Activated T-helper 1 cell treated with anti-CD3 and anti-CD28 coated beads, Interleukin-12 subunit alpha, Interleukin-12 subunit beta, Interleukin-2, Interleukin-4 antibody, amounts not matched to agents 30 ng/mL and 10 ng/mL and 1 ng/mL, durations not matched to agents 14 hours and 24 hours and 36 hours (primary cell): Measurements from ENCODE around the gene TSPAN5. TPM values are rescaled to one million over a fixed set of nuclear protein-coding genes. Genes with fewer than 3 reads are reported as not detected.
"Not testable (repeated sequence)": the region's sequence is repeated elsewhere in the genome, so short reads cannot be mapped to it uniquely, and the experiment has no call there.

ENCODE experiments used
- DNase-seq: peaks from one replicate; pipeline ENCODE4 v3.0.0; 2021; ENCODE audit warnings: low spot score
- H3K27ac Mint-ChIP-seq: one replicate; pipeline ENCODE4 v1.8.0; 2021; ENCODE audit warnings: mild to moderate bottlenecking, mixed read lengths
- H3K27me3 Mint-ChIP-seq: one replicate; pipeline ENCODE4 v1.8.0; 2022; ENCODE audit warnings: mild to moderate bottlenecking, moderate library complexity, mixed read lengths; ENCODE audit not compliant: insufficient read depth
- H3K36me3 Mint-ChIP-seq: one replicate; pipeline ENCODE4 v1.8.0; 2021; ENCODE audit warnings: low read depth, mixed read lengths
- H3K4me1 Mint-ChIP-seq: one replicate; pipeline ENCODE4 v1.8.0; 2021; ENCODE audit warnings: low read depth, mixed read lengths
- H3K4me3 Mint-ChIP-seq: one replicate; pipeline ENCODE4 v1.8.0; 2021; ENCODE audit warnings: mild to moderate bottlenecking, moderate library complexity, mixed read lengths
- H3K9me3 Mint-ChIP-seq: one replicate; pipeline ENCODE4 v1.8.0; 2021; ENCODE audit warnings: mixed read lengths
- intact Hi-C: fragments of 100-400 bp; cut with micrococcal nuclease; formaldehyde crosslinking; loops from one replicate; pipeline ENCODE4 v1.15.1; 2024
- total RNA-seq: library from RNA; stranded (reverse); gene quantifications from 2 replicates; pipeline ENCODE4 v1.2.3, GENCODE V29; 2022

TSPAN5 gene
- total RNA-seq, 1 donor from 2014 or later, result 34.1 TPM

- Mint-ChIP-seq H3K36me3 (peaks cover 17% of the 10 kb centered on the region), H3K4me1 (peaks cover 54% of the 10 kb centered on the region), H3K9me3 (no peaks in the 10 kb centered on the region), H3K27me3 (no peaks in the 10 kb centered on the region), H3K27ac (peak overlapping the region; percentile 67), H3K4me3 (peak overlapping the region; percentile 3)
- intact Hi-C loops, result loop anchor here (1.0 kb wide), 3 partner anchors 10 to 41 kb away; no protein-coding TSS in a partner anchor
- no peak for DNase-seq
Measured at GRCh38 chr4:98493296-98493695, 165.1 kb downstream of the TSPAN5 start.

GRCh38 chr4:98491899-98492559, 166.4 kb downstream of the TSPAN5 start:
- H3K4me3 Mint-ChIP-seq, result no peak overlapping the region
- no peak for DNase-seq
- peaks cover 13% of the 10 kb centered on the region for H3K36me3 Mint-ChIP-seq
- H3K27me3 Mint-ChIP-seq, result no peaks in the 10 kb centered on the region
- H3K4me1 Mint-ChIP-seq, result peaks cover 55% of the 10 kb centered on the region
- intact Hi-C loops, result no loop called here
- H3K9me3 Mint-ChIP-seq, result no peaks in the 10 kb centered on the region
- H3K27ac Mint-ChIP-seq, result peak overlapping the region; percentile 15

- H3K4me1 Mint-ChIP-seq, result peaks cover 64% of the 10 kb centered on the region
- no peak overlapping the region for H3K27ac Mint-ChIP-seq
- H3K4me3 Mint-ChIP-seq, result no peak overlapping the region
- no peaks in the 10 kb centered on the region for H3K27me3 Mint-ChIP-seq
- H3K9me3 Mint-ChIP-seq, result no peaks in the 10 kb centered on the region
- intact Hi-C loops, result no loop called here
- no peak for DNase-seq
- H3K36me3 Mint-ChIP-seq, result peaks cover 20% of the 10 kb centered on the region
Measured at GRCh38 chr4:98490251-98490650, 168.2 kb downstream of the TSPAN5 start.

DNA sequence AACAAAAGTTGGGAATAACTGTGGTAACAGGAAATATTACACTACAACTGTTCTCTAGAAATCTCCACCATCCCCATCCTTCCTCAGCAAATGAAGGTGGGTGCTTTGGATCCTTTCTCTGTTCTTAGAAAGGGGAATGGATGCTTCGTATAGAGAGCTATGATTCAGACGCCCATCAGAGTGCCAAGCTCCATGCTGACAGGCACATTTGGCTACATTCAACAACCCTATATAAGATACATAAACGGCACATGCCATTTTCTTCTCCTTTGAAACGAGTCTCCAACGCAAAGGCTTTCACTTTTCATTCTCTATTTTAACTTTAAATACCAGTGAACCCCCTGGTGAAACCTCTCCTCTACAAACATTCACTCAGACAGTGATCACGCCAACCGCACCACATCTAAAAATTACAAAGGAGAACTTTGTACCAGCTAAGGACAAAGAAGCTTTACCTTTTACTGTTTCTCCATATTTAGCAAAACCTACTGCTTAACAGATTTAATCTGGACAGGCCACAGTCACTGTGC, 172.5 kb downstream of the TSPAN5 start:
- Mint-ChIP-seq H3K36me3 (peaks cover 32% of the 10 kb centered on the region), H3K9me3 (no peaks in the 10 kb centered on the region), H3K4me1 (peaks cover 71% of the 10 kb centered on the region), H3K27me3 (no peaks in the 10 kb centered on the region), H3K4me3 (peak overlapping the region; percentile 48), H3K27ac (peak overlapping the region; percentile 82)
- intact Hi-C loops, result loop anchor here (10.0 kb wide), 1 partner anchor 1459 kb away; the partner anchor contains the start of gene DNAJB14
- no peak for DNase-seq

- intact Hi-C loops, result loop anchor here (5.0 to 10.0 kb wide), 2 partner anchors 513 to 1461 kb away; partner anchors contain the start of genes DNAJB14 and METAP1
- no peaks in the 10 kb centered on the region for H3K9me3 Mint-ChIP-seq
Measured at GRCh38 chr4:98484031-98484430, 174.4 kb downstream of the TSPAN5 start.

GRCh38 chr4:98482847-98483806, 175.3 kb downstream of the TSPAN5 start:
- H3K27me3 Mint-ChIP-seq, result no peaks in the 10 kb centered on the region
- peaks cover 32% of the 10 kb centered on the region for H3K36me3 Mint-ChIP-seq
- peaks cover 92% of the 10 kb centered on the region for H3K4me1 Mint-ChIP-seq
- peak; percentile 40 for DNase-seq
- no peaks in the 10 kb centered on the region for H3K9me3 Mint-ChIP-seq
- peak overlapping the region; percentile 98 for H3K27ac Mint-ChIP-seq
- intact Hi-C loops, result loop anchor here (1.0 to 10.0 kb wide), 14 partner anchors 10 to 1462 kb away; partner anchors contain the start of genes DNAJB14, EIF4E, METAP1 and RAP1GDS1
- peak overlapping the region; percentile 72 for H3K4me3 Mint-ChIP-seq

More at GRCh38 chr4:98484031-98484430, 174.4 kb downstream of the TSPAN5 start:
- Mint-ChIP-seq H3K4me1 (peaks cover 90% of the 10 kb centered on the region), H3K27me3 (no peaks in the 10 kb centered on the region), H3K27ac (peak overlapping the region; percentile 98), H3K36me3 (peaks cover 31% of the 10 kb centered on the region), H3K4me3 (peak overlapping the region; percentile 3)
- DNase-seq, result no peak

DNA sequence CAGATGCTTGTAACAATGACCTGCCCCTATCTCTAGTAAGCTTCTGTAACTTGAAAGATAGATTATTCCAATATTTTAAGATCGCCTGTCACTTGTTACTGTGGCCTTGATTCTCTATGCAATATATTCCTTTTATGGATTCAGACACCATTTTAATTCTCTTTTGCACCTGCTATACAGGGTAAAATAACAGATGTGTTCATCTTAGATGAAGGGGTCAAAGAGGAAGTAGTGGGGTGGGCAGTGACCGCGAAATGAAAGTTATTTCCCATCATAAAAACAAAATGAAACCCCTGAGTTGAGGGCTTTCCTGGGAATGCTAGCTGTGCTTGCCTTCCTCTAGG, 175.9 kb downstream of the TSPAN5 start:
- peaks cover 34% of the 10 kb centered on the region for H3K36me3 Mint-ChIP-seq
- intact Hi-C loops, result loop anchor here (1.0 to 10.0 kb wide), 5 partner anchors 15 to 1462 kb away; partner anchors contain the start of genes DNAJB14 and METAP1

DNA sequence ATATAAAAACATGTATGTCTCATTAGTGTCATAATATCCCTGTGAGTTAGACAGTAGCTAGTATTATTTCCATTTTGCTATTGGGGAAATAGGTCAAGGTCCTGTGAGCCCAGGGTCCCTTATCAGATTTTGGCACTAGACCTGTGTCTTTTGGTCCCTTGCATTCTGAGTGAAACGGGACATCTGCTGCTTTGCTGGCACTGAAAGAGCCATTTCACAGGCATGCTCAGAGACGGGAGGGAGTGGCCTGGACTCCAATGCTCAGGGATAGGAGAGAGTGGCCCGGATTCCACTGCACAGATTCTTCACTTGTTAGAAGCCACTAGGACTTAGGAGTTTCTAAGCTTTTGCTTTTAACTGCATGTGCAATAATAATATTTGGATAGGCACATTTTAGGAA, 177.2 kb downstream of the TSPAN5 start:
- peaks cover 83% of the 10 kb centered on the region for H3K4me1 Mint-ChIP-seq
- no peaks in the 10 kb centered on the region for H3K9me3 Mint-ChIP-seq
- no peak overlapping the region for H3K4me3 Mint-ChIP-seq
- DNase-seq, result no peak
- H3K27me3 Mint-ChIP-seq, result no peaks in the 10 kb centered on the region
- intact Hi-C loops, result loop anchor here (5.0 to 10.0 kb wide), 2 partner anchors 516 to 1464 kb away; partner anchors contain the start of genes DNAJB14 and METAP1
- H3K36me3 Mint-ChIP-seq, result peaks cover 34% of the 10 kb centered on the region
- H3K27ac Mint-ChIP-seq, result peak overlapping the region; percentile 98

More for the DNA sequence above, 175.9 kb downstream of the TSPAN5 start:
- Mint-ChIP-seq H3K4me1 (peaks cover 90% of the 10 kb centered on the region), H3K9me3 (no peaks in the 10 kb centered on the region), H3K27me3 (no peaks in the 10 kb centered on the region), H3K27ac (peak overlapping the region; percentile 98), H3K4me3 (peak overlapping the region; percentile 72)
- no peak for DNase-seq

- intact Hi-C loops, result loop anchor here (5.0 to 10.0 kb wide), 2 partner anchors 517 to 1464 kb away; partner anchors contain the start of genes DNAJB14 and METAP1
- H3K27me3 Mint-ChIP-seq, result no peaks in the 10 kb centered on the region
- H3K36me3 Mint-ChIP-seq, result peaks cover 35% of the 10 kb centered on the region
- no peaks in the 10 kb centered on the region for H3K9me3 Mint-ChIP-seq
- no peak for DNase-seq
- H3K4me3 Mint-ChIP-seq, result no peak overlapping the region
- H3K4me1 Mint-ChIP-seq, result peaks cover 79% of the 10 kb centered on the region
- peak overlapping the region; percentile 72 for H3K27ac Mint-ChIP-seq
Measured at GRCh38 chr4:98480535-98480934, 177.9 kb downstream of the TSPAN5 start.

GRCh38 chr4:98479590-98479989, 178.8 kb downstream of the TSPAN5 start:
- intact Hi-C loops, H3K27me3 Mint-ChIP-seq, H3K4me3 Mint-ChIP-seq, DNase-seq, H3K9me3 Mint-ChIP-seq: not testable (repeated sequence)
- Mint-ChIP-seq H3K36me3 (peaks cover 39% of the 10 kb centered on the region), H3K4me1 (peaks cover 81% of the 10 kb centered on the region), H3K27ac (peak overlapping the region; percentile 78)

DNA sequence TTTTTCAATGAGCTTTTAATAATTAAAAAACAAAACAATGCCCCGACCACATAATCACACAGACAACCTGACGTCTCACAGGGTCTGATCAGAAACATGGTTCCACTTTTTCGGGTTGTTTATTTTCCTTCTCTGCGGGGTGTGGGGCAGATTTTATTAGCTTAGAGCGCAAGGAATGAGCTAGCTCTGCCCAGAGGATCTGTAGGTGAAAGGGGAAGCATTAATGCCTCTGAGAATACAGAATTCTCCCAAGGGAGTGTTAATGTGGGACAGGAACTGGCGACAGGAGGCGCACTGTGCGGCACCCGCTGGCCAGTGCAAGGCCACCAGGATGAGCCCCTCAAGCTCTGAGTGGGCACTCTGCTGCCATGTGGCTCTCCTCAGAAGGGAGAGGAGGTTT, 181.5 kb downstream of the TSPAN5 start:
- Mint-ChIP-seq H3K4me3 (no peak overlapping the region), H3K27me3 (no peaks in the 10 kb centered on the region), H3K27ac (no peak overlapping the region), H3K9me3 (no peaks in the 10 kb centered on the region), H3K36me3 (peaks cover 51% of the 10 kb centered on the region), H3K4me1 (peaks cover 79% of the 10 kb centered on the region)
- intact Hi-C loops, result no loop called here
- DNase-seq, result no peak

GRCh38 chr4:98474408-98474844, 184.0 kb downstream of the TSPAN5 start:
- Mint-ChIP-seq H3K9me3 (no peaks in the 10 kb centered on the region), H3K27me3 (no peaks in the 10 kb centered on the region), H3K4me1 (peaks cover 76% of the 10 kb centered on the region), H3K36me3 (peaks cover 67% of the 10 kb centered on the region), H3K4me3 (no peak overlapping the region), H3K27ac (no peak overlapping the region)
- intact Hi-C loops, result no loop called here
- DNase-seq, result no peak
